NB4 (cell line): ENCODE results near the gene TSEN2.

ENCODE experiments used
- CTCF ChIP-seq: IDR thresholded peaks from one replicate; pipeline ENCODE4 v1.5.1; 2012; ENCODE audit warnings: low read depth, low read length
- MAX ChIP-seq: IDR thresholded peaks from 2 replicates; pipeline ENCODE4 v1.6.1; 2011; ENCODE audit warnings: low read depth, low read length
- MYC ChIP-seq: IDR thresholded peaks from 2 replicates; pipeline ENCODE4 v1.6.1; 2011; ENCODE audit warnings: low read depth, low read length
- POLR2A ChIP-seq: IDR thresholded peaks from 2 replicates; pipeline ENCODE4 v1.6.1; 2011; ENCODE audit warnings: mild to moderate bottlenecking; ENCODE audit not compliant: insufficient read length; ENCODE audit errors: extremely low read depth

GRCh38 chr3:12464181-12464580 lies 20.1 kb upstream of the TSEN2 start:
- TF ChIP-seq CTCF (no peak), POLR2A (no peak), MAX (no peak), MYC (no peak)
